ENCODE measurements around the gene SIX6.

The SIX6 gene

GRCh38 chr14:60512973-60513571 is 4.1 kb downstream of the SIX6 start:
- no peak for DNase-seq (ENCODE audit: low read depth in 1 of 2, low spot score in 1 of 2)

- DNase-seq (ENCODE audit: low read depth in 1 of 2, low spot score in 1 of 2) = no peak
Measured at GRCh38 chr14:60514378-60514740, 5.4 kb downstream of the SIX6 start.

DNA sequence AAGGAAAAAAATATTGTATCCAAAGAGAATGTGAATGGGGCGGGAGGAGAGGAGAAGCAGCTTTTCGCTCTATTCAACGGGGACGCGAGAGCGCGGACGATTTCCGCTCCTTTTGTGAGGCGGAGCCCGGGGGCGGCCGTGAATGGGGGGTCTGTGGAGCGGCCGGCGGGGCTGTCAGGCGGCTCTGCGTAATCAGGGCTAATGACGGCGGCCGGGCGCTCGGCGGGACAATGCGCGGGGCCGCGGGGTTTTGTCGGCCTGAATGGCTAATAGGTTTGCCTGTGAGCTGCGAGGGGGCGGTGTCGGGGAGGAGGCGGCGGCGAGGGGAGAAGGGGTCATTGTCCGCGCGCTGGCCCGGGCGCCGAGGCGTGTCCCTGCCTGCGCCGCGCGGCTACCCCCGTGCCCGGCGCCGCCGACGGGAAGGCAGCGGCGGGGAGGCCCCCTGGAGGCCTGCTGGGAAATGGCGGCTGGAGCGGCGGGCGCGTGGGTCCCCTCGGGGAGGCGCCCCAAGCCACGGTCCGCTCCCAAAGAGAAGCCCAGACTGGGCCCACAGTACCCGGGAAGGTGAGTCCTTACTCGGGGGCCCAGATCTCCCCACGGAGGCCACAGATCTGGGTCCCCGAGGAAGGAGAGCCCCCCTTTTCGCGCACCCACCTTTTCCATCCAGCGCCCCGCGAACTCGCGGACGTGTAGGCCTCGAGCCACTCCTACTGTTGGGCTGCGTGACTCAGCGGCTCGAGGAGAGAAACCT is 6.0 kb downstream of the SIX6 start:
- DNase-seq (ENCODE audit: low read depth in 1 of 2, low spot score in 1 of 2) = no peak

DNA sequence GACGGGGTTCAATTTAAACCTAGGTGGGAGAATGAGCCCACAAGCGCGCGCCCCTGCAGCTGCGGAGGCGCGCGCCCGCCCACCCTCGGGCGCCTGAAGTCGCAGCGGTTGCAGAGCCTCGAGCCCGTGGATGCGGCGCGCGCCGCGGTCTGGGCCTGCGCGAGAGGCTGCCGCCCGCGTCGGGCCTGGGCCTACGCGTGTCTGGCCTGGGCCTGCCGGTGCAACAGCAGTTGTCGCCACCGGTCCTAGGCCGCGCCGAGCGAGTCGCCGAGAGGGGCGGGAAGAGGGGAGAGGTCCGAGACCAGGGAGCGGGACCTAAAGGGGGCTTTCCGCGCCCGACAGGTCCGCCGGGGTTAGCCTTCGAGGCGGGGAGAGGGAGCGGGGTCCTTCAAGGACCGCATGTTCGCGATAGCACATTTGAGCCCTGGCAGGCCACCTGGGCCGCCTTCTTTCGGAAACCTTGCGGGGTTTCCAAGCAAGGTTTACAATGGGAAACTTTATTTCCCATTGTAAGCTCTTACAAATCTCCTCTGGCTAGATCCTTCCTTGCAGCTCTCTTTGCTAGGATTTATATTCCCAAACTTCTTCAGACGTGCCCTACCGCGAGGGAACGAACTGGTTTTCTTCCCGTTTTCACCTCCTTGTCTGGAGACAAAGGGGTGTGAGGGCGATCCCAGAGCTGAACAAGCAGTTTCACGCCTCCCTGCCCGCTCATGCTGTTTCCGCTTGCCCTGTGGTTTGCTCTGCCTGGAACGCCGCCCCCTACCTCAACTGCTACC is 6.8 kb downstream of the SIX6 start:
- no peak for DNase-seq (ENCODE audit: low read depth in 1 of 2, low spot score in 1 of 2)

DNA sequence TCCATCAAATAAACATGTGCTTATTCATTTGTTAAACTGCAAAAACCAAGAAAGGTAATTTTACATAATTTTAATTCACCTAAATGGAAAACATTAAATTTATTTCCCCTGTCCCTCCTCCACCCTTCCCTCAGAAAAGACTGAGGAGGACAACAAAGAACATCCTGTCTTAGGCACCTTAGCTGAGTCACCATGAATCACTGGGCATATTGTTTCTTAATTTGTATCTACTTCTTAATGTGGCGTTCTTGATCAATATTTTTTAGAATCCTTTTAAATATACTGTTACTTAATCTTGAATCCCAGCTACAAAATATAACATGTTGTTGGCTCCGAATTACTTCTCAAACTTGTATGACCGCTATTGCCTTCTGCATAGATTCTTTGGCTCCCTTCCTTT is 23.5 kb downstream of the SIX6 start:
- DNase-seq (ENCODE audit: low read depth in 1 of 2, low spot score in 1 of 2) = no peak

DNA sequence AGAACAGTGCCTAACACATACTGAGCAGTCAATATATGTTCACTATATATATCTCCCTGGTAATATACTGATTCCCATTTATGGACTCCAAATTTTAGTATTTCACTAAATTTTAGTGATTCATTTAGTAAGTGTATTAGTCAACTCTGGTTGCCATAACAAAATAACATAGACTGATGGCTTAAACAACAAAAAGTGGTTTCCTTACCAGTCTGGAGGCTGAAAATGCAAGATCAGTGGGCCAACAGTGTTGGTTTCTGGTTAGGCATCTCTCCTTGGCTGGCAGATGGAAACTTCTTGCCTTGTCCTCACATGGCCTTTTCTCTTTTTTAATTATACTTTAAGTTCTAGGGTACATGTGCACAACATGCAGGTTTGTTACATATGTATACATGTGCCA is 28.7 kb downstream of the SIX6 start:
- no peak for DNase-seq (ENCODE audit: low read depth in 1 of 2, low spot score in 1 of 2)

GRCh38 chr14:60544659-60545058 is 35.7 kb downstream of the SIX6 start:
- DNase-seq (ENCODE audit: low read depth in 1 of 2, low spot score in 1 of 2) = no peak

GRCh38 chr14:60553808-60554207 is 44.9 kb downstream of the SIX6 start:
- DNase-seq (ENCODE audit: low read depth in 1 of 2, low spot score in 1 of 2) = no peak

- DNase-seq (ENCODE audit: low read depth in 1 of 2, low spot score in 1 of 2) = no peak
Measured at GRCh38 chr14:60561845-60562746, 53.1 kb downstream of the SIX6 start.

Data from activated CD4-positive, alpha-beta T cell treated with anti-CD3 and anti-CD28 coated beads, Interleukin-2, amount 50 U/mL, for 24 hours (primary cell).